Astrocyte (in vitro differentiated cells and primary cell): ENCODE data around the gene HASPIN. TPM values are rescaled to one million over a fixed set of nuclear protein-coding genes. Genes with fewer than 3 reads are reported as not detected.

Source experiments
- DNase-seq: peaks from one replicate; pipeline ENCODE4 v3.0.0-alpha.2; 2010; ENCODE audit warnings: low read depth
- FAIRE-seq: peaks from 2 replicates; lab custom pipeline; 2011; peaks lifted over from hg19 to GRCh38; lab: Jason Lieb, UNC
- H2AFZ ChIP-seq: 2 replicates; pipeline ENCODE4 v1.6.0; 2012; ENCODE audit warnings: low read depth, low read length, inconsistent platforms
- H3K27ac ChIP-seq: 2 replicates; pipeline ENCODE4 v1.5.1; 2011; ENCODE audit warnings: low read depth, low read length, inconsistent platforms
- H3K27me3 ChIP-seq: 2 replicates; pipeline ENCODE4 v1.6.0; 2011; ENCODE audit warnings: low read length, inconsistent platforms; ENCODE audit not compliant: insufficient read depth
- H3K36me3 ChIP-seq: 2 replicates; pipeline ENCODE4 v1.5.1; 2011; ENCODE audit warnings: low read length, inconsistent platforms; ENCODE audit not compliant: insufficient read depth
- H3K4me1 ChIP-seq: 2 replicates; pipeline ENCODE4 v1.5.1; 2011; ENCODE audit warnings: low read length, inconsistent platforms; ENCODE audit not compliant: insufficient read depth
- H3K4me2 ChIP-seq: 2 replicates; pipeline ENCODE4 v1.6.0; 2012; ENCODE audit warnings: low read length, inconsistent platforms
- H3K4me3 ChIP-seq: 2 replicates; pipeline ENCODE4 v1.5.1; 2011; ENCODE audit warnings: low read depth, mild to moderate bottlenecking, low read length, inconsistent platforms; ENCODE audit not compliant: insufficient read depth
- H3K79me2 ChIP-seq: 2 replicates; pipeline ENCODE4 v1.6.0; 2012; ENCODE audit warnings: mild to moderate bottlenecking, low read length, inconsistent platforms; ENCODE audit not compliant: insufficient read depth
- H3K9ac ChIP-seq: 2 replicates; pipeline ENCODE4 v1.6.0; 2012; ENCODE audit warnings: mild to moderate bottlenecking, low read length, inconsistent platforms
- H3K9me3 ChIP-seq: 2 replicates; pipeline ENCODE4 v1.5.1; 2012; ENCODE audit warnings: low read depth, mild to moderate bottlenecking, low read length, inconsistent platforms; ENCODE audit not compliant: insufficient read depth
- H4K20me1 ChIP-seq: 2 replicates; pipeline ENCODE4 v1.6.0; 2012; ENCODE audit warnings: low read length, inconsistent platforms; ENCODE audit not compliant: insufficient read depth
- H3K27ac Mint-ChIP-seq: one replicate; pipeline ENCODE4 v1.8.0; 2021; ENCODE audit warnings: mild to moderate bottlenecking, mixed read lengths; ENCODE audit not compliant: unreplicated experiment
- H3K27me3 Mint-ChIP-seq: one replicate; pipeline ENCODE4 v1.8.0; 2021; ENCODE audit warnings: low read depth, mixed read lengths; ENCODE audit not compliant: unreplicated experiment
- H3K36me3 Mint-ChIP-seq: one replicate; pipeline ENCODE4 v1.8.0; 2021; ENCODE audit warnings: low read depth, mixed read lengths; ENCODE audit not compliant: unreplicated experiment
- H3K4me1 Mint-ChIP-seq: one replicate; pipeline ENCODE4 v1.8.0; 2021; ENCODE audit warnings: low read depth, mixed read lengths; ENCODE audit not compliant: unreplicated experiment
- H3K4me3 Mint-ChIP-seq: one replicate; pipeline ENCODE4 v1.8.0; 2021; ENCODE audit warnings: mild to moderate bottlenecking, moderate library complexity, mixed read lengths; ENCODE audit not compliant: unreplicated experiment
- H3K9me3 Mint-ChIP-seq: one replicate; pipeline ENCODE4 v1.8.0; 2021; ENCODE audit warnings: mild to moderate bottlenecking, mixed read lengths; ENCODE audit not compliant: unreplicated experiment
- CTCF ChIP-seq: IDR thresholded peaks from 2 replicates; pipeline ENCODE4 v1.5.1; 2011; ENCODE audit warnings: low read depth, mild to moderate bottlenecking, inconsistent platforms, low read length, moderate library complexity; ENCODE audit not compliant: insufficient read depth
- EZH2 ChIP-seq: IDR thresholded peaks from 2 replicates; pipeline ENCODE4 v1.6.1; 2012; ENCODE audit warnings: mild to moderate bottlenecking, low read length, inconsistent platforms; ENCODE audit not compliant: insufficient read depth
- total RNA-seq: library from RNA; stranded (reverse); gene quantifications from 2 replicates; pipeline ENCODE4 v1.2.1, GENCODE V29; 2021

HASPIN gene
- total RNA-seq, 1 donor from 2014 or later = 2.4 TPM

- Mint-ChIP-seq H3K36me3 (peaks cover 14% of the 10 kb centered on the region), H3K27me3 (peaks cover 9% of the 10 kb centered on the region), H3K4me3 (no peak overlapping the region), H3K4me1 (peaks cover 10% of the 10 kb centered on the region), H3K9me3 (peaks cover 20% of the 10 kb centered on the region), H3K27ac (no peak overlapping the region)
- TF ChIP-seq EZH2 (no peak), CTCF (no peak)
- Histone ChIP-seq H3K4me1 (peaks cover 16% of the 10 kb centered on the region), H3K27ac (no peak overlapping the region), H4K20me1 (no peaks in the 10 kb centered on the region), H3K79me2 (no peaks in the 10 kb centered on the region), H3K4me3 (no peak overlapping the region), H3K9me3 (peaks cover 6% of the 10 kb centered on the region), H3K27me3 (peaks cover 2% of the 10 kb centered on the region), H3K9ac (no peak overlapping the region), H3K4me2 (no peak overlapping the region), H3K36me3 (no peaks in the 10 kb centered on the region), H2AFZ (no peak overlapping the region)
- no peak for DNase-seq
- no peak for FAIRE-seq
Observed at GRCh38 chr17:3762922-3763776, 39.4 kb downstream of the HASPIN start.

- peaks cover 10% of the 10 kb centered on the region for H3K4me1 Mint-ChIP-seq
- Histone ChIP-seq H2AFZ (no peak overlapping the region), H3K4me1 (peaks cover 16% of the 10 kb centered on the region), H3K4me2 (no peak overlapping the region), H3K79me2 (no peaks in the 10 kb centered on the region), H3K27me3 (peaks cover 2% of the 10 kb centered on the region), H3K9me3 (peaks cover 6% of the 10 kb centered on the region), H3K36me3 (no peaks in the 10 kb centered on the region), H3K9ac (no peak overlapping the region), H4K20me1 (no peaks in the 10 kb centered on the region), H3K27ac (no peak overlapping the region), H3K4me3 (no peak overlapping the region)
- TF ChIP-seq EZH2 (no peak), CTCF (no peak)
- no peak overlapping the region for H3K27ac Mint-ChIP-seq
- H3K9me3 Mint-ChIP-seq = peaks cover 25% of the 10 kb centered on the region
- H3K4me3 Mint-ChIP-seq = no peak overlapping the region
- DNase-seq (peak; percentile 4), FAIRE-seq (no peak)
- H3K36me3 Mint-ChIP-seq = peaks cover 16% of the 10 kb centered on the region
- H3K27me3 Mint-ChIP-seq = peaks cover 13% of the 10 kb centered on the region
Observed at GRCh38 chr17:3763777-3764170, 40.1 kb downstream of the HASPIN start.

GRCh38 chr17:3765981-3766380 is 42.3 kb downstream of the HASPIN start:
- Histone ChIP-seq H2AFZ (no peak overlapping the region), H3K4me3 (no peak overlapping the region), H3K27me3 (no peaks in the 10 kb centered on the region), H3K9me3 (no peaks in the 10 kb centered on the region), H3K4me2 (peak overlapping the region; percentile 73), H3K27ac (no peak overlapping the region), H3K36me3 (no peaks in the 10 kb centered on the region), H4K20me1 (no peaks in the 10 kb centered on the region), H3K4me1 (peaks cover 16% of the 10 kb centered on the region), H3K79me2 (no peaks in the 10 kb centered on the region), H3K9ac (no peak overlapping the region)
- Mint-ChIP-seq H3K36me3 (peaks cover 7% of the 10 kb centered on the region), H3K4me3 (no peak overlapping the region), H3K27me3 (peaks cover 9% of the 10 kb centered on the region), H3K27ac (peak overlapping the region; percentile 60), H3K4me1 (peaks cover 12% of the 10 kb centered on the region), H3K9me3 (peaks cover 10% of the 10 kb centered on the region)
- no peak for FAIRE-seq
- DNase-seq = no peak
- TF ChIP-seq EZH2 (no peak), CTCF (no peak)
